Activated T-helper 9 cell treated with anti-CD3 and anti-CD28 coated beads, Interleukin-2, amount 50 U/mL, for 16 hours (primary cell): ENCODE data around the gene NFATC2.

Experiments used
- DNase-seq: peaks from one replicate; pipeline ENCODE4 v3.0.0-alpha.2; 2020; ENCODE audit warnings: low read depth

NFATC2 gene

GRCh38 chr20:51374456-51374830 is 168.1 kb downstream of the NFATC2 start:
- DNase-seq: no peak

GRCh38 chr20:51373713-51374455 is 168.6 kb downstream of the NFATC2 start:
- DNase-seq: no peak

- DNase-seq: no peak
Observed at GRCh38 chr20:51372966-51373365, 169.6 kb downstream of the NFATC2 start.

DNA sequence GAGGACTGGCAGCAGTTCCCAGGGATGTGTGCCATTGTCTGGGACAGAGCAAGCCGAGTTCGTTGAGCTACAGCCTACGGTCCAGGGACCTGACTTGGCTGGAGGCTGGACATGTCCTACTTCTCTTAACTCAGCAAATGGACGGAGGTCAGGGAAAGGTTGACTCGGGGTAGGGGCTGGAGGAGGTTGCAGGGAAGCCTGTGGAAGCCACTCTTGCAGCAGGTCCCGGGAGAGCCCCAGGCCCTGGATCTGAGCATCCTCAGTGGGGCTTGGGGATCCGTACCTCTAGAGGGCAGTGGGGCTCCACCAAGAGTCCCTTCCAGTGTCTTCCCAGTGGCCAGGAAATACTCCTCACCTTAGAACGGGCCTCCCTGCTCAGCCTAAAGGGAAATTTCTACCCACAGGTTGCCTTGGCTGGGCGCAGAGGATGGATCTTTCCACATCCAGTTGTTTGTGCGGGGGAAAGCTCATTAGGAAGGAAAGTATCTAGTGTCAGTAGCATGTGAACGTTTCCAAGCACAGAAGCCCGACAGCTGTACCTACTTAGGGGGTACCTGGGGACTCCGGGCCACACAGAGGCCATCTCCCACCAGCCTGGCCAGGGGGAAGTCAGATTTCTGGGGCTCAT is 170.2 kb downstream of the NFATC2 start:
- DNase-seq: peak; percentile 38

DNA sequence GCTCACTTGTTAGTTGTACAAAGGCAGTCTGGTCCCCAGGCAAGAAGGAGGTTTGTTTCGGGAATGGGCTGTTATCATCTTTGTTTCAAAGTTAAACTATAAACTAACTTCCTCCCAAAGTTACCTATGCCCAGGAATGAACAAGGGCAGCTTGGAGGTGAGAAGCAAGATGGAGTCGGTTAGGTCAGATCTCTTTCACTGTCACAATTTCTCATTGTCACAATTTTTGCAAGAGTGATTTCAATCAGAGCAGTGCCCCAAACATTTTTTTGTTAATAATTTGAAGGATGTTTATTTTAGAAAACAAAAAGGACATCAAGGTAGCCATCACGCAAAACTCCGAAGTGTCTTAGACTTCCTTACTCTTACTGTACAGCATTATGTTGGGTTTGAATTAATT is 170.8 kb downstream of the NFATC2 start:
- no peak for DNase-seq

DNA sequence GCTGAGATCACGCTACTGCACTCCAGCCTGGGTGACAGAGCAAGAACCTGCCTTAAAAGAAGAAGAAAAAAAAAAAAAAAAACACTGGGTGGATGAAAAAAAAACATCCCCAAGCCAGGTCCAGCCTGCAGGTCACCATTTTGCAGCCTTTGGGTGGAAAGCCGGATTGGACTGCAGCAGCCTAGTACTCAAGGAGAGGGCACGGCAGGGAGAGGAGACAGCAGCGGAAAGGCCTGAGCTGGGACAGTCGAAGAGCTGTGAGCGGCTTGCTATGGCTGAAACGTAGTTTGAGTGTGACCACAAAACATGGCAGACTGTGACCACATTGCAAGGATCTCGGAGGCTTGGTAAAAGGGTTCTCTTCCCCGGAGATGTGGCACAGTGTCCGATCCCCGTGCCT is 173.0 kb downstream of the NFATC2 start:
- DNase-seq: no peak

- no peak for DNase-seq
Observed at GRCh38 chr20:51368461-51369211, 173.9 kb downstream of the NFATC2 start.

DNA sequence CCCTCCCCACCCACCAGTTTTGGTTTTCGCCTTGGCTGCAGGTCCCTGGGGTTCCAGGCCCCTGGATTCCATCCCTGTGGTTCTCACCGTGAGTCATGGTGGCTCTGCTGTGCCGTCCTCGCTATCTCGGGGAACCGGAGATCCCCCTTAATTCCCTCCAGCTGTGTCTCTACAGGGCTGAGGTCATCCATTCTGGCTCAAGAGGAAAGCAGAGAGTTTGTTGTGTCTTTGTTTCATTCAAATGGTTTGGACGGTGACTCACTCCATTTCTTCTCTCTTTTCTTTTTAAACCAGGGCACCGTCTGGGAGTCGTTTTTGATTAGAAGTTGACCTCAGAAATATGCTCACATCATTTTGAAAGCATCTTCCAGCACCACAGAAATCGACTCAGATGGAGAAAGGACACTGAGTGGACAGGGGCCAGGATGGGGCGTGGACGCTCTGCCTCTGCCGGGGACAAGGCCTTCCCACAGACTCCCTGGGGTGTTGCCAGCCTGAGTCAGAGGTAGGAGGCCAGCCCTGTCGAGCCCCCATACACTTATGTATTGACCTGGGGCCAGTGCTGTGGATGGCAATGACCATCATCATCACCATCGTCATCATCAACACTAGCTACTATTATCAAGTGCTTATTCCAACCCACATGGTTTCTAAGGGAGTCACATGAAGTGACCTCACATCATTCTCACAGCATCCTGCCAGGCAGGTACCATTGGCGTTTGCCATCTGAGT is 176.2 kb downstream of the NFATC2 start:
- DNase-seq: no peak

GRCh38 chr20:51365670-51366069 is 176.8 kb downstream of the NFATC2 start:
- DNase-seq: no peak

DNA sequence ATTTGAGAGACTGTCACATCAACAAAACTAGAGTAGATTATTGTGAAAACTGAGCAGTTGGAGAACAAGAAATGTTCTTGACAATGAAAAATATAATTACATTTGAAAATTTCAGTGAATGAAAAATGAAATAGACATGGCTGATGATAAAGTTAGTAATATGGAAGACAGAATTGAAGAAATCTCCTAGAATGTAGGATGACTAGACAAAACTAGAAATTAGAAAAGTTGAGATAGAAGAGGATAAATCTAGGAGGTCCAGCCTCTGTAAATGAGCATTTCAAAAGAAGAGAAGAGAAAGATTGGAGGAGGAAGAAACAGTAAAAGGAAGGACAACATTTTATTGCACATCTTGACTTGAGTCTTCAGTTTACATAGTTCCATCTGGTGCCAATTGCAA is 178.7 kb downstream of the NFATC2 start:
- no peak for DNase-seq

DNA sequence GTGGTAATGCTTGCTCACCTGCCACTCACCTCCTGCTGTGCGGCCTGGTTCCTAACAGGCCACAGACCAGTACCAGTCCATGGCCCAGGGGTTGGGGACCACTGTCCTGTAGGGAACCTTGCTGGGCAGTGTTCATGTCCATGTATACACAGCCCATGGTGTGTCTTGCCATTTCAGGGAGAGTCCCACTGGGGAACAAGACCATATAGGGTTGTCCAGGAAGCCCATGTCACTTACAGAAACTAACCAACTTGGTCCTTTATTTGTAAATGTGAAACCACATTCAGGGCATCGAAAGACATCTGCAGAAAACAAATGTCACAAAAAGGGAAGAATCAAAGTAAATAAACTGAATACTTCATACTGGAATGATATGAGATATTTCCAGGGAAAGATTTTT is 179.1 kb downstream of the NFATC2 start:
- no peak for DNase-seq

GRCh38 chr20:51362254-51362653 is 180.3 kb downstream of the NFATC2 start:
- no peak for DNase-seq

- DNase-seq: no peak
Observed at GRCh38 chr20:51361258-51361657, 181.3 kb downstream of the NFATC2 start.

DNA sequence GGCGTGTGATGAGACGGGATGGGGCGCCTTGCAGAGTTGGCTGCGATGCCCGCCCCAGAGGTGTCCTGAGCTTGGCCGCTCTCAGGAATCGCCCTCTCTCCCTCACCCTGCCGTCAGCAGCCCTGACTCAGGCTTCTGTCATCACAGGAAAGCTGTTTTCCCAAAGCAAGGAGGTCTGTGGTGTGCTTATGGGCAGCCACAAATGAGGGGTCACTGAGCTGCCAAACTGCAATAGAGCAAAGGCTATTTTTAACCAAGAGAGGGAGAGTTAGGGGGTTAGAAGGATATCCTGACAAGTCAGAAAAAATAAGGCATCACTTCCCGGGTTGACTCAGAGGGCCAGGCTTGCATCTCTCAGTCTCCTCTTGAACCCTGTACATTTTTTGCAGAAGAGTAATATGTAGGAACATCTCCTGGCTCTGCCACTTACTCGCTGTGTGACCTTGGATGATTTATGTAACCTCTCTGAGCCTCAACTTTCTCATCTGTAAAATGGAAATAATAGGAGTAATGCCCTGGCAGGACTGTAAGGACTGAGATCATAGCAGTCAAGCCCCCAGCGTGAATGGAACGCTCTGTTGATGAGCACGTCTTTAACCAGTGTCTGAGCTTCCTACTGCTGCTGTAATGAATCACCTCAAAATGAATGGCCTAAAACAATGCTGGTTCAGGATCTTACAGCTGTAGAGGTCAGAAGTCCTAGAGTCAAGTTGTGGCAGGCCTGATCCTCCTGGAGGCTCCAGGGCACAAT is 181.9 kb downstream of the NFATC2 start:
- DNase-seq: no peak

GRCh38 chr20:51359947-51360346 is 182.6 kb downstream of the NFATC2 start:
- DNase-seq: no peak

- DNase-seq: no peak
Observed at GRCh38 chr20:51359401-51359800, 183.1 kb downstream of the NFATC2 start.

DNA sequence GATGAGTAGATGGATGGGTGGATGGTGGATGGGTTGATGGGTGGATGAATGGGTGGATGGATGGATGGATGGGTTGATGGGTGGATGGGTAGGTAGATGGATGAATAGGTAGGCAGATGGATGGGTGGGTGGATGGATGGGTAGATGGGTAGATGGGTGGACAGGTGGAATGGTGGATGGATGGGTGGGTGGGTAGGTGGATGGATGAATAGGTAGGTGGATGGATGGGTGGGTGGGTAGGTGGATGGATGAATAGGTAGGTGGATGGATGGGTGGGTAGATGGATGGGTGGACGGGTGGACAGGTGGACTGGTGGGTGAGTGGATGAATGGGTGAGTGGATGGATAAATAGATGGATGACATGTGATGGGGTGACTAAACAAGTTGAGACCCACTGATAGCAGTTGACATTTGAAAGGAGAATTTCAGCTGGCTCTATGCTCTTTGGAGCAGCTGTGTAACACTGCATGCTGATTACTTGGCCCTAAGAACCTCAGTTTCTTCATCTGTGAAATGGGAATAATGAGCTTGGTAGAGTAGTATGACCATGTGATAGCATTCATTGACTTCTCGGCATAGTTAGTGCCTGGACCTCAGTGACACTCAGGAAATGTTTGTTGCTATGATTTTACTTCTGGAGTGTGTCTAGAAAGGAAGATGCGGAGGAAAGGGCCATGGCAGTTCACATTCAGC is 184.3 kb downstream of the NFATC2 start:
- DNase-seq: no peak

- DNase-seq: no peak
Observed at GRCh38 chr20:51357543-51357942, 185.0 kb downstream of the NFATC2 start.

GRCh38 chr20:51356871-51357270 is 185.6 kb downstream of the NFATC2 start:
- DNase-seq: no peak

- DNase-seq: no peak
Observed at GRCh38 chr20:51354769-51355319, 187.7 kb downstream of the NFATC2 start.
